SK-N-SH (cell line): ENCODE measurements around the gene COG2. TPM values are rescaled to one million over a fixed set of nuclear protein-coding genes. Genes with fewer than 3 reads are reported as not detected.

ENCODE experiments used
- CTCF ChIA-PET: fragments of 300-600, 350-600 bp; formaldehyde crosslinking; extraction: SDS; loops from one replicate; lab custom pipeline; 2021; lab: Yijun Ruan, JAX
- POLR2A ChIA-PET: fragments of 350-600 bp; sonication (Branson Sonifier 250); formaldehyde crosslinking; extraction: SDS; loops from one replicate; lab custom pipeline; 2020; ENCODE audit warnings: antibody characterized with exemption, inconsistent platforms; lab: Yijun Ruan, JAX
- DNase-seq: peaks from one replicate; pipeline ENCODE4 v3.0.0; 2012
- H2AFZ ChIP-seq: fragments of 200-600 bp; sonication (generic); 2 replicates; pipeline ENCODE4 v1.8.1; 2016; ENCODE audit warnings: antibody characterized with exemption, mild to moderate bottlenecking, low read depth
- H3F3A ChIP-seq: fragments of 200-600 bp; sonication (generic); replicated peaks from 2 replicates; pipeline ENCODE3; 2016; ENCODE audit warnings: antibody characterized with exemption, mild to moderate bottlenecking; ENCODE audit not compliant: insufficient read depth
- H3K27ac ChIP-seq, 2 experiments: fragments of 200-500 bp in 1 of 2; fragments of 200-600 bp in 1 of 2; sonication (Bioruptor generic) in 1 of 2; sonication (generic), shearing (Covaris generic) in 1 of 2; 2 replicates each; pipeline versions ENCODE4 v1.5.1 to v1.6.1; 2014 to 2016; ENCODE audit warnings: low read depth in 2 of 2, inconsistent platforms in 1 of 2, low read length in 1 of 2, mild to moderate bottlenecking in 1 of 2, mixed read lengths in 1 of 2
- H3K27me3 ChIP-seq: fragments of 200-600 bp; sonication (generic), shearing (Covaris generic); 2 replicates; pipeline ENCODE4 v1.6.1; 2016; ENCODE audit warnings: mixed run types; ENCODE audit not compliant: insufficient read depth
- H3K36me3 ChIP-seq, 2 experiments: fragments of 200-500 bp in 1 of 2; fragments of 200-600 bp in 1 of 2; sonication (Bioruptor generic) in 1 of 2; sonication (generic) in 1 of 2; replicated peaks in 1 of 2; 2 replicates each; pipeline versions ENCODE3 to v1.5.1; 2014 to 2016; ENCODE audit warnings: low read length in 1 of 2, mild to moderate bottlenecking in 1 of 2; ENCODE audit not compliant: insufficient read depth in 2 of 2, control insufficient read depth in 1 of 2
- H3K4me1 ChIP-seq, 2 experiments: fragments of 200-500 bp in 1 of 2; fragments of 200-600 bp in 1 of 2; sonication (Bioruptor generic) in 1 of 2; sonication (generic), shearing (Covaris generic) in 1 of 2; 2 replicates each; pipeline versions ENCODE4 v1.5.1 to v1.6.1; 2014 to 2016; ENCODE audit warnings: low read depth in 1 of 2, low read length in 1 of 2, mixed run types in 1 of 2; ENCODE audit not compliant: insufficient read depth in 2 of 2, control insufficient read depth in 1 of 2
- H3K4me2 ChIP-seq: fragments of 200-600 bp; sonication (generic), shearing (Covaris generic); 2 replicates; pipeline ENCODE4 v1.6.1; 2017; ENCODE audit warnings: mixed run types
- H3K4me3 ChIP-seq, 2 experiments: fragments of 200-500 bp in 1 of 2; fragments of 200-600 bp in 1 of 2; sonication (Bioruptor generic) in 1 of 2; sonication (generic), shearing (Covaris generic) in 1 of 2; 2 replicates each; pipeline versions ENCODE4 v1.5.1 to v1.8.1; 2014 to 2016; ENCODE audit warnings: low read depth in 2 of 2, inconsistent platforms in 1 of 2, low read length in 1 of 2, mild to moderate bottlenecking in 1 of 2, mixed read lengths in 1 of 2, moderate library complexity in 1 of 2
- H3K79me2 ChIP-seq: fragments of 200-600 bp; sonication (generic); 2 replicates; pipeline ENCODE4 v1.8.1; 2017; ENCODE audit warnings: mild to moderate bottlenecking; ENCODE audit not compliant: insufficient read depth
- H3K9ac ChIP-seq: fragments of 200-600 bp; sonication (generic); 2 replicates; pipeline ENCODE4 v1.6.1; 2017; ENCODE audit warnings: mixed run types
- H3K9me2 ChIP-seq: fragments of 200-600 bp; sonication (generic); 2 replicates; pipeline ENCODE4 v1.6.1; 2017; ENCODE audit warnings: mixed run types
- H3K9me3 ChIP-seq: fragments of 200-600 bp; sonication (generic); 2 replicates; pipeline ENCODE4 v1.6.1; 2017; ENCODE audit warnings: mixed run types, mild to moderate bottlenecking, moderate library complexity
- H4K20me1 ChIP-seq: fragments of 200-600 bp; sonication (generic); 2 replicates; pipeline ENCODE4 v1.6.1; 2017; ENCODE audit warnings: mild to moderate bottlenecking, mixed run types; ENCODE audit not compliant: insufficient read depth
- EZH2phosphoT487 ChIP-seq: fragments of 200-600 bp; sonication (generic); IDR thresholded peaks from 2 replicates; pipeline ENCODE4 v1.6.1; 2017; ENCODE audit warnings: low read depth, mixed run types, mild to moderate bottlenecking, antibody characterized with exemption, moderate library complexity, borderline replicate concordance
- FOSL2 ChIP-seq: IDR thresholded peaks from 2 replicates; pipeline ENCODE4 v1.4.0; 2012; ENCODE audit warnings: low read depth, mild to moderate bottlenecking, moderate library complexity, borderline replicate concordance
- GABPA ChIP-seq: IDR thresholded peaks from 2 replicates; pipeline ENCODE4 v1.4.0; 2012; ENCODE audit warnings: low read depth, mild to moderate bottlenecking
- MEF2A ChIP-seq: IDR thresholded peaks from 2 replicates; pipeline ENCODE4 v1.4.0; 2012; ENCODE audit warnings: low read depth, borderline replicate concordance
- PBX3 ChIP-seq: IDR thresholded peaks from 2 replicates; pipeline ENCODE4; 2012
- RXRA ChIP-seq: IDR thresholded peaks from 2 replicates; pipeline ENCODE4 v1.4.0; 2012; ENCODE audit warnings: low read depth, mild to moderate bottlenecking, borderline replicate concordance
- TAF1 ChIP-seq: IDR thresholded peaks from 2 replicates; pipeline ENCODE4 v1.6.1; 2012; ENCODE audit warnings: low read depth, mild to moderate bottlenecking, low read length, moderate library complexity, borderline replicate concordance
- YY1 ChIP-seq: IDR thresholded peaks from 2 replicates; pipeline ENCODE4 v1.4.0; 2012; ENCODE audit warnings: low read depth, mild to moderate bottlenecking
- WGBS: methylation state at CpG from one replicate; pipeline ENCODE4 v1.1.6; 2017; ENCODE audit warnings: low lambda C conversion rate; 5-methylcytosine and 5-hydroxymethylcytosine counted together
- polyA plus RNA-seq, 3 experiments: library from polyadenylated mRNA; depleted of rRNA; stranded (reverse); fragments of >200 nt; gene quantifications; 2 replicates each; pipeline ENCODE4 v1.2.3, GENCODE V29; 2012
- TF ChIP-seq, protein P1 (sequence below): IDR thresholded peaks from 2 replicates; pipeline ENCODE4 v1.4.0; 2012; ENCODE audit warnings: low read depth, borderline replicate concordance

Gene COG2
- polyA plus RNA-seq, 1 of the 3 experiments (the other 2 are of a cell fraction): 11.0 TPM

DNA sequence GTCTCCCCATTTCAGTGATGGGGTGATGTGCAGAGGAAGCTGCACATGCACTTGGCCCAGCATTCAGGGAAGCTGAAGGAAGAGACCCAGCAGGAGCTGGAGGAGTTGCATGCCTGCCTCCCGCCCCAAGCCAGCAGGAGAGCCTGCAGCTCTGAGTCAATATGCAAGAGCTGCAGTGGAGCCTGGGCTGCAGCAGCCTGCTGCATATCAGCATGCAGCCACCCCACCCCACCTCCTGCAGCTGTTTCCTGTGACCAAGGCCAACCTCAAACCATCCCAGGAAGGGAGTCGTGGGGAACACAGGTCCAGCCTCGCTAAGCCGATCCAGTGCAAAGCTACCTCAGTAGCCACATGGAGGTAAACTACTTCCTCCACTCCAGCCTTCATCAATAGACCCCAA, 52.7 kb downstream of the COG2 start:
- H3K4me3 ChIP-seq: no peak overlapping the region
- H4K20me1 ChIP-seq: no peaks in the 10 kb centered on the region
- H3K27ac ChIP-seq: no peak overlapping the region
- no peaks in the 10 kb centered on the region for H3K9me3 ChIP-seq
- H3K9me2 ChIP-seq: no peaks in the 10 kb centered on the region
- peaks cover 0 to 3% of the 10 kb centered on the region in 2 experiments; a peak in 1 of 4 replicates for H3K4me1 ChIP-seq
- H3K36me3 ChIP-seq: peaks cover 23 to 36% of the 10 kb centered on the region in 2 experiments
- DNase-seq: no peak
- no peak overlapping the region for H2AFZ ChIP-seq
- TF ChIP-seq YY1 (no peak), TAF1 (no peak)
- ChIA-PET POLR2A (no interaction called here), CTCF (no interaction called here)
- whole genome bisulfite sequencing: 81% methylated on average over 4 of the region's 4 CpGs
- H3K9ac ChIP-seq: no peak overlapping the region
- H3K79me2 ChIP-seq: no peaks in the 10 kb centered on the region
- no peaks in the 10 kb centered on the region for H3F3A ChIP-seq
- no peak overlapping the region for H3K4me2 ChIP-seq
- H3K27me3 ChIP-seq: no peaks in the 10 kb centered on the region

GRCh38 chr1:230696218-230696617, 53.9 kb downstream of the COG2 start:
- DNase-seq: no peak

More at GRCh38 chr1:230696218-230696617, 53.9 kb downstream of the COG2 start:
- POLR2A ChIA-PET: no interaction called here
- Histone ChIP-seq H3K4me1 (no peaks in the 10 kb centered on the region), H3K9ac (no peak overlapping the region), H4K20me1 (no peaks in the 10 kb centered on the region)
- TF ChIP-seq GABPA: no peak
- no peak for TF ChIP-seq YY1
- TF ChIP-seq, protein P1, sequence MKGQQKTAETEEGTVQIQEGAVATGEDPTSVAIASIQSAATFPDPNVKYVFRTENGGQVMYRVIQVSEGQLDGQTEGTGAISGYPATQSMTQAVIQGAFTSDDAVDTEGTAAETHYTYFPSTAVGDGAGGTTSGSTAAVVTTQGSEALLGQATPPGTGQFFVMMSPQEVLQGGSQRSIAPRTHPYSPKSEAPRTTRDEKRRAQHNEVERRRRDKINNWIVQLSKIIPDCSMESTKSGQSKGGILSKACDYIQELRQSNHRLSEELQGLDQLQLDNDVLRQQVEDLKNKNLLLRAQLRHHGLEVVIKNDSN: no peak
- TF ChIP-seq MEF2A: no peak
- no peak for TF ChIP-seq RXRA
- TF ChIP-seq FOSL2: no peak
- TF ChIP-seq EZH2phosphoT487: no peak
- TF ChIP-seq PBX3: no peak
- TF ChIP-seq, all 33 proteins: peak for 0
- H2AFZ ChIP-seq: no peak overlapping the region
- H3K4me3 ChIP-seq: no peak overlapping the region
- H3K9me3 ChIP-seq: no peaks in the 10 kb centered on the region
- CTCF ChIA-PET: interaction anchor here (1.3 kb wide), 1 partner anchor 99 kb away, joined by 3 read pairs; no protein-coding TSS in a partner anchor
- H3K36me3 ChIP-seq: peaks cover 12 to 24% of the 10 kb centered on the region in 2 experiments
- H3F3A ChIP-seq: no peaks in the 10 kb centered on the region
- no peaks in the 10 kb centered on the region for H3K27me3 ChIP-seq
- 96% methylated on average over 4 of the region's 8 CpGs for WGBS
- H3K4me2 ChIP-seq: no peak overlapping the region
- H3K79me2 ChIP-seq: no peaks in the 10 kb centered on the region
- H3K27ac ChIP-seq: no peak overlapping the region
- no peaks in the 10 kb centered on the region for H3K9me2 ChIP-seq
